ENCODE results near the gene HGFAC. TPM values are rescaled to one million over a fixed set of nuclear protein-coding genes. Genes with fewer than 3 reads are reported as not detected.

The HGFAC gene
- polyA plus RNA-seq, 4 donors: 0.21 to 0.30 TPM; not detected in 2

DNA sequence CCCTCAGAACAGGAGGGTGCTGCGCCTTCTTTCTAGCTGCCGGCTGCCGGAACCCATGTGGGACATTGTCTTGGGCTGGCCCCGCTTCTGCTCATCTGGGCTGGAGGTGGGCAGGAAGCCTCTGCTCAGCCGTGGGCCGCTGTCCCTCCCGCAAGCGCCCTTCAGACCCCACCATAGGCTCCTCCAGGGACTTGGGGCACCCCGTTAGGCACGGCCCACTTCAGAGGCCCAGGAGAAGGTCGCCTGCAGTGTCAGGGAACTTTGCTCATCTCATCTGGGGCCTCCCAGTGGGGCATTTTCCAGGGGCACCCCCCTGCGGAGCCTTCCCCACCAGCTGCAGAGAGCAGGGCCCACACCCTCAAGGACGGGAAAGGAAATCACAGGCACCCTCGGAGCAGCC lies 54.3 kb downstream of the HGFAC start:
- no peak for FAIRE-seq
- 23 to 49% (median 37%) methylated on average over 11 to 14 of the region's 14 CpGs for WGBS, 3 donors
- H3K36me3 ChIP-seq (ENCODE audit: control insufficient read depth in 3 of 3, insufficient read depth in 2 of 3, low read depth in 1 of 3, low read length in 3 of 3): peaks cover 0 to 43% (median 0%) of the 10 kb centered on the region in 3 donors
- peak in 1 of 2 donors; percentile 91 for DNase-seq
- peaks cover 2 to 15% (median 4%) of the 10 kb centered on the region in 3 donors for H3K27me3 ChIP-seq (ENCODE audit: control insufficient read depth in 3 of 3, insufficient read depth in 3 of 3, low read length in 3 of 3)
- no peaks in the 10 kb centered on the region for H3K9me3 ChIP-seq (ENCODE audit: control insufficient read depth in 2 of 2, insufficient read depth in 1 of 2, low read depth in 1 of 2, low read length in 1 of 2)
- peaks cover 0 to 47% (median 0%) of the 10 kb centered on the region in 3 donors for H3K4me1 ChIP-seq (ENCODE audit: control insufficient read depth in 3 of 3, insufficient read depth in 2 of 3, low read depth in 1 of 3, low read length in 2 of 3)
- H3K4me3 ChIP-seq (ENCODE audit: low read depth in 1 of 3, low read length in 3 of 3): peak overlapping the region in 1 of 3 donors; percentile 25
- peak overlapping the region in 1 of 3 donors; percentile 75 for H3K27ac ChIP-seq (ENCODE audit: low read depth in 1 of 3, low read length in 2 of 3)

GRCh38 chr4:3497095-3497494 lies 55.3 kb downstream of the HGFAC start:
- Histone ChIP-seq H3K36me3 (ENCODE audit: control insufficient read depth in 3 of 3, insufficient read depth in 2 of 3, low read depth in 1 of 3, low read length in 3 of 3) (peaks cover 0 to 54% (median 0%) of the 10 kb centered on the region in 3 donors), H3K27me3 (ENCODE audit: control insufficient read depth in 3 of 3, insufficient read depth in 3 of 3, low read length in 3 of 3) (peaks cover under 1 to 5% (median 4%) of the 10 kb centered on the region in 3 donors), H3K4me3 (ENCODE audit: low read depth in 1 of 3, low read length in 3 of 3) (peak overlapping the region in 1 of 3 donors; percentile 13), H3K4me1 (ENCODE audit: control insufficient read depth in 3 of 3, insufficient read depth in 2 of 3, low read depth in 1 of 3, low read length in 2 of 3) (peaks cover 0 to 47% (median 0%) of the 10 kb centered on the region in 3 donors), H3K27ac (ENCODE audit: low read depth in 1 of 3, low read length in 2 of 3) (peak overlapping the region in 1 of 3 donors; percentile 75), H3K9me3 (ENCODE audit: control insufficient read depth in 2 of 2, insufficient read depth in 1 of 2, low read depth in 1 of 2, low read length in 1 of 2) (no peaks in the 10 kb centered on the region)
- FAIRE-seq (no peak), DNase-seq (no peak)
- 35 to 79% (median 58%) methylated on average over 4 to 6 of the region's 6 CpGs for WGBS, 3 donors

GRCh38 chr4:3497523-3498389 lies 56.0 kb downstream of the HGFAC start:
- H3K4me1 ChIP-seq (ENCODE audit: control insufficient read depth in 3 of 3, insufficient read depth in 2 of 3, low read depth in 1 of 3, low read length in 2 of 3): peaks cover 0 to 47% (median 0%) of the 10 kb centered on the region in 3 donors
- no peak for FAIRE-seq

GRCh38 chr4:3498407-3498806 lies 56.6 kb downstream of the HGFAC start:
- 71 to 87% (median 84%) methylated on average over 10 to 11 of the region's 11 CpGs for WGBS, 3 donors
- no peak overlapping the region for H3K4me3 ChIP-seq (ENCODE audit: low read depth in 1 of 3, low read length in 3 of 3)
- H3K36me3 ChIP-seq (ENCODE audit: control insufficient read depth in 3 of 3, insufficient read depth in 2 of 3, low read depth in 1 of 3, low read length in 3 of 3): peaks cover 0 to 67% (median 2%) of the 10 kb centered on the region in 3 donors
- H3K9me3 ChIP-seq (ENCODE audit: control insufficient read depth in 2 of 2, insufficient read depth in 1 of 2, low read depth in 1 of 2, low read length in 1 of 2): no peaks in the 10 kb centered on the region
- H3K27ac ChIP-seq (ENCODE audit: low read depth in 1 of 3, low read length in 2 of 3): no peak overlapping the region
- FAIRE-seq: no peak
- peaks cover 0 to 45% (median 0%) of the 10 kb centered on the region in 3 donors for H3K4me1 ChIP-seq (ENCODE audit: control insufficient read depth in 3 of 3, insufficient read depth in 2 of 3, low read depth in 1 of 3, low read length in 2 of 3)
- peaks cover 0 to 4% (median 0%) of the 10 kb centered on the region in 3 donors for H3K27me3 ChIP-seq (ENCODE audit: control insufficient read depth in 3 of 3, insufficient read depth in 3 of 3, low read length in 3 of 3)
- DNase-seq: no peak

More at GRCh38 chr4:3497523-3498389, 56.0 kb downstream of the HGFAC start:
- peak in 1 of 2 donors; percentile 64 for DNase-seq
- Histone ChIP-seq H3K4me3 (ENCODE audit: low read depth in 1 of 3, low read length in 3 of 3) (no peak overlapping the region), H3K9me3 (ENCODE audit: control insufficient read depth in 2 of 2, insufficient read depth in 1 of 2, low read depth in 1 of 2, low read length in 1 of 2) (no peaks in the 10 kb centered on the region), H3K36me3 (ENCODE audit: control insufficient read depth in 3 of 3, insufficient read depth in 2 of 3, low read depth in 1 of 3, low read length in 3 of 3) (peaks cover 0 to 60% (median 0%) of the 10 kb centered on the region in 3 donors), H3K27ac (ENCODE audit: low read depth in 1 of 3, low read length in 2 of 3) (peak overlapping the region in 1 of 3 donors; percentile 75), H3K27me3 (ENCODE audit: control insufficient read depth in 3 of 3, insufficient read depth in 3 of 3, low read length in 3 of 3) (peaks cover 0 to 4% (median under 1%) of the 10 kb centered on the region in 3 donors)
- WGBS, 3 donors: 52 to 79% (median 78%) methylated on average over 22 to 24 of the region's 24 CpGs

Other genes starting within 250 kb of the HGFAC start
- under 1 TPM; 0.27 to 0.45 (median 0.29) TPM for gene MSANTD1, start 192.8 kb upstream of the HGFAC start, polyA plus RNA-seq
- gene RGS12, start 148.9 kb upstream of the HGFAC start, polyA plus RNA-seq: 10 to 100 TPM in 3 of 4 donors, 1 to 10 TPM in 1; 6.5 to 28.9 (median 12.6) TPM
- 1 to 10 TPM in 1 of 4 donors, under 1 TPM in 2, not detected in 1; 0.28 to 7.5 (median 0.81) TPM for gene DOK7, start 21.3 kb downstream of the HGFAC start, polyA plus RNA-seq
- 100 to 1,000 TPM in 1 of 4 donors, 10 to 100 TPM in 3; 20.1 to 268 (median 69.6) TPM for gene LRPAP1, start 90.5 kb downstream of the HGFAC start, polyA plus RNA-seq